DND-41 (cell line): ENCODE results near the gene MPV17.

ENCODE experiments used
- ATAC-seq: fragments of 200-7000 bp; cut with Tn5 transposase; 3 replicates; pipeline ENCODE4 v1.9.1; 2021; ENCODE audit warnings: low read depth; ENCODE audit not compliant: insufficient read depth
- DNase-seq: peaks from one replicate; pipeline ENCODE4 v3.0.0-alpha.2; 2020
- H2AFZ ChIP-seq: 2 replicates; pipeline ENCODE4 v1.6.0; 2012; ENCODE audit warnings: low read depth, low read length
- H3K27ac ChIP-seq: 2 replicates; pipeline ENCODE4 v1.5.1; 2012; ENCODE audit warnings: low read length, inconsistent platforms
- H3K27me3 ChIP-seq: fragments of 200-600 bp; sonication (generic); 2 replicates; pipeline ENCODE4 v1.6.0; 2012; ENCODE audit warnings: low read length, mild to moderate bottlenecking, inconsistent platforms; ENCODE audit not compliant: insufficient read depth, poor library complexity
- H3K36me3 ChIP-seq: 2 replicates; pipeline ENCODE4 v1.5.1; 2012; ENCODE audit warnings: low read length, inconsistent platforms; ENCODE audit not compliant: insufficient read depth
- H3K4me1 ChIP-seq: 2 replicates; pipeline ENCODE4 v1.5.1; 2012; ENCODE audit warnings: mild to moderate bottlenecking, low read length; ENCODE audit not compliant: insufficient read depth
- H3K4me2 ChIP-seq: 2 replicates; pipeline ENCODE4 v1.6.0; 2012; ENCODE audit warnings: mild to moderate bottlenecking, moderate library complexity, low read length, inconsistent platforms; ENCODE audit not compliant: insufficient read depth
- H3K4me3 ChIP-seq, 2 experiments: fragments of 200-600 bp in 1 of 2; shearing (Covaris generic) in 1 of 2; 2 replicates each; pipeline ENCODE4 v1.5.1; 2012 to 2016; ENCODE audit warnings: inconsistent platforms in 2 of 2, low read length in 2 of 2, mild to moderate bottlenecking in 2 of 2, low read depth in 1 of 2, moderate library complexity in 1 of 2
- H3K79me2 ChIP-seq: 2 replicates; pipeline ENCODE4 v1.6.0; 2012; ENCODE audit warnings: low read length, inconsistent platforms; ENCODE audit not compliant: insufficient read depth
- H3K9ac ChIP-seq: 2 replicates; pipeline ENCODE4 v1.6.0; 2012; ENCODE audit warnings: low read depth, mild to moderate bottlenecking, inconsistent platforms, low read length, moderate library complexity
- H3K9me3 ChIP-seq: 2 replicates; pipeline ENCODE4 v1.5.1; 2012; ENCODE audit warnings: low read length, moderate library complexity, mild to moderate bottlenecking, inconsistent platforms; ENCODE audit not compliant: insufficient read depth, severe bottlenecking
- H4K20me1 ChIP-seq: 2 replicates; pipeline ENCODE4 v1.6.0; 2012; ENCODE audit warnings: low read length; ENCODE audit not compliant: insufficient read depth
- CTCF ChIP-seq: IDR thresholded peaks from 2 replicates; pipeline ENCODE4 v1.5.1; 2012; ENCODE audit warnings: borderline replicate concordance, low read length, moderate library complexity, mild to moderate bottlenecking; ENCODE audit not compliant: poor library complexity, severe bottlenecking; ENCODE audit errors: extremely low read depth
- EZH2 ChIP-seq: IDR thresholded peaks from 3 replicates; pipeline ENCODE4 v1.6.1; 2012; ENCODE audit warnings: borderline replicate concordance, low read depth, mild to moderate bottlenecking, moderate library complexity, low read length, inconsistent platforms; ENCODE audit not compliant: severe bottlenecking

Gene MPV17

GRCh38 chr2:27262379-27263286 is 60.3 kb downstream of the MPV17 start, which contains the start of gene SLC30A3:
TSS of gene SLC30A3 (minus strand) at chr2:27263047. CDS start at chr2:27262906, 141 bp downstream.
- ATAC-seq: no peak
- H3K27me3 ChIP-seq: peaks cover 8% of the 10 kb centered on the region
- H3K4me1 ChIP-seq: no peaks in the 10 kb centered on the region
- no peaks in the 10 kb centered on the region for H3K79me2 ChIP-seq
- H3K9me3 ChIP-seq: no peaks in the 10 kb centered on the region
- H4K20me1 ChIP-seq: no peaks in the 10 kb centered on the region
- H2AFZ ChIP-seq: no peak within 1 kb of the TSS
- no peak within 1 kb of the TSS for H3K9ac ChIP-seq
- TF ChIP-seq CTCF (no peak), EZH2 (no peak)
- no peak within 1 kb of the TSS for H3K27ac ChIP-seq
- H3K36me3 ChIP-seq: no peaks in the 10 kb centered on the region
- no peak for DNase-seq
- no peak within 1 kb of the TSS for H3K4me3 ChIP-seq
- H3K4me2 ChIP-seq: no peak within 1 kb of the TSS

GRCh38 chr2:27261926-27262298 is 61.0 kb downstream of the MPV17 start:
- H2AFZ ChIP-seq: no peak overlapping the region
- no peaks in the 10 kb centered on the region for H3K36me3 ChIP-seq
- H4K20me1 ChIP-seq: no peaks in the 10 kb centered on the region
- H3K27me3 ChIP-seq: peaks cover 6% of the 10 kb centered on the region
- no peaks in the 10 kb centered on the region for H3K79me2 ChIP-seq
- no peaks in the 10 kb centered on the region for H3K4me1 ChIP-seq
- H3K4me2 ChIP-seq: no peak overlapping the region
- H3K27ac ChIP-seq: no peak overlapping the region
- H3K4me3 ChIP-seq: no peak overlapping the region
- ATAC-seq (no peak), DNase-seq (no peak)
- TF ChIP-seq CTCF (no peak), EZH2 (no peak)
- no peaks in the 10 kb centered on the region for H3K9me3 ChIP-seq
- no peak overlapping the region for H3K9ac ChIP-seq

- H3K4me1 ChIP-seq: no peaks in the 10 kb centered on the region
- H3K4me3 ChIP-seq: no peak overlapping the region
- no peaks in the 10 kb centered on the region for H3K9me3 ChIP-seq
- DNase-seq (no peak), ATAC-seq (no peak)
- no peak overlapping the region for H3K27ac ChIP-seq
- no peak for TF ChIP-seq CTCF
- TF ChIP-seq EZH2: no peak
- H3K79me2 ChIP-seq: no peaks in the 10 kb centered on the region
- no peak overlapping the region for H3K4me2 ChIP-seq
- H3K9ac ChIP-seq: no peak overlapping the region
- no peaks in the 10 kb centered on the region for H4K20me1 ChIP-seq
- peaks cover 6% of the 10 kb centered on the region for H3K27me3 ChIP-seq
- no peak overlapping the region for H2AFZ ChIP-seq
- H3K36me3 ChIP-seq: no peaks in the 10 kb centered on the region
Observed at GRCh38 chr2:27261241-27261925, 61.5 kb downstream of the MPV17 start.
